Measurements from ENCODE around the gene NFIB. TPM values are rescaled to one million over a fixed set of nuclear protein-coding genes. Genes with fewer than 3 reads are reported as not detected.
A peak's percentile ranks its signal among the peaks of the same experiment; 100 is the strongest.

NFIB gene
- total RNA-seq, 1 donor from 2014 or later = 99.4 TPM

DNA sequence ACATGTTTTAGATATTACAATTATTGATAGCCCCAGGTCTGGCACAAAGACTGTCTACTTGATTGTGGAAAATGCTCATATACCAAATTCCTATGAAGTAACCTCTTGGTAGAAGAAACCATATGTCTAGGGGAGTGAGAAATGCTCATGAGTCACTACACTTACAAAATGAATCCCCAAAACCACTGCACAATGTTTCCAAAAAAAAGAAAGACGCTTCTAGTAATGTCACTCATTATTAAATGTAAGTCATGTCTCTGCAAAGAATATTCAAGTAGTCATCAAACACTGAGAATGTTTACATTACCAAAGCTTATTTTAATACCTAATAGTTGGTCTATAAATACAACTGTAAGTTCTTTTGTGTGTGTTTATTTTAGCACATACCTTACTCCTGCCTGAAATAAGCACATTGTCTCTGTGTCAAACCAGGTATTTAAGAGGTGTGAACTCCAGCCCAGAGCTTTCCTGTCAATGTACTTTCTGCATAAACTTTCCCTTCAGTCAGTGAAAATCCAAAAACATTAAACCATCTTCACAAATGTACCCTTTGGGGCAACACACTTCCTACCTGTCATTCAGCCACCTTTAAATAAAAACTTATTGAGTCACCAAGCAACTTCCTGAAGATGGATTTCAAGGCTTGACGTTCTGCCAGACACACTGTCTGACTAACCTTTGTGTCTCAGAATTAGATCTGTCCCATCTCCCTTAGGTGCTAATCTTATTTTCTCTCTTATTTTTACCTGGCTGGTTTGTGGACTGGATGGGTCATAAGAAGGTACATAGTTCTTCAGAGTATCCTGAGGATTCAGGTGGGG is 194.0 kb downstream of the NFIB start:
- no peak for DNase-seq

DNA sequence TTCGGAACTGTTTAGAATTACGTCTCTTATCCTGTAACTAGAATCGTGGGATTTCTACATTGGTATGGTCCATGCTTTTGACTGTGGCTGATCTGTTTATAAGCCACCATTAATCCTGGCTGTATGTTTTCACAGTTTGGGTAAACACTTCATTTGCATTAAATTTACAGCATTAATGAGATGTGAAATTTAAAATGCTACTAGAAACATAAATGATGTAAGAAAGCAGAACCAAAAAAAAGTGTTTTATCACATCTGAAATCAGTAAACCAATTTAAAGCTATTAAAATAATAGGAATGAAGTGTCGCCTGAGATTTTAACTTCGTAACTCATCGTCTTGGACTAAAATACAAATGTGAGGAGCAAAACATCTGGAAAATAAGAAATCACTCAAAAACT is 201.7 kb downstream of the NFIB start:
- Histone ChIP-seq H3K9me3 (no peaks in the 10 kb centered on the region), H3K4me3 (no peak overlapping the region), H3K27ac (no peak overlapping the region), H3K36me3 (peaks cover 43% of the 10 kb centered on the region), H3K4me1 (no peaks in the 10 kb centered on the region), H3K27me3 (no peaks in the 10 kb centered on the region)
- no peak for DNase-seq
- intact Hi-C loops (cut with DNase I) = no loop called here
- no peak for ATAC-seq
- TF ChIP-seq, protein P1, sequence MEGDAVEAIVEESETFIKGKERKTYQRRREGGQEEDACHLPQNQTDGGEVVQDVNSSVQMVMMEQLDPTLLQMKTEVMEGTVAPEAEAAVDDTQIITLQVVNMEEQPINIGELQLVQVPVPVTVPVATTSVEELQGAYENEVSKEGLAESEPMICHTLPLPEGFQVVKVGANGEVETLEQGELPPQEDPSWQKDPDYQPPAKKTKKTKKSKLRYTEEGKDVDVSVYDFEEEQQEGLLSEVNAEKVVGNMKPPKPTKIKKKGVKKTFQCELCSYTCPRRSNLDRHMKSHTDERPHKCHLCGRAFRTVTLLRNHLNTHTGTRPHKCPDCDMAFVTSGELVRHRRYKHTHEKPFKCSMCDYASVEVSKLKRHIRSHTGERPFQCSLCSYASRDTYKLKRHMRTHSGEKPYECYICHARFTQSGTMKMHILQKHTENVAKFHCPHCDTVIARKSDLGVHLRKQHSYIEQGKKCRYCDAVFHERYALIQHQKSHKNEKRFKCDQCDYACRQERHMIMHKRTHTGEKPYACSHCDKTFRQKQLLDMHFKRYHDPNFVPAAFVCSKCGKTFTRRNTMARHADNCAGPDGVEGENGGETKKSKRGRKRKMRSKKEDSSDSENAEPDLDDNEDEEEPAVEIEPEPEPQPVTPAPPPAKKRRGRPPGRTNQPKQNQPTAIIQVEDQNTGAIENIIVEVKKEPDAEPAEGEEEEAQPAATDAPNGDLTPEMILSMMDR (IDR thresholded peaks at IDR 0.05) = no peak

More for the DNA sequence above, 194.0 kb downstream of the NFIB start:
- H3K9me3 ChIP-seq = no peaks in the 10 kb centered on the region
- intact Hi-C loops (cut with DNase I) = no loop called here
- H3K4me1 ChIP-seq = no peaks in the 10 kb centered on the region
- TF ChIP-seq, protein P1 (IDR thresholded peaks at IDR 0.05) = no peak
- H3K27ac ChIP-seq = no peak overlapping the region
- peaks cover 37% of the 10 kb centered on the region for H3K36me3 ChIP-seq
- no peaks in the 10 kb centered on the region for H3K27me3 ChIP-seq
- no peak overlapping the region for H3K4me3 ChIP-seq
- ATAC-seq = no peak

DNA sequence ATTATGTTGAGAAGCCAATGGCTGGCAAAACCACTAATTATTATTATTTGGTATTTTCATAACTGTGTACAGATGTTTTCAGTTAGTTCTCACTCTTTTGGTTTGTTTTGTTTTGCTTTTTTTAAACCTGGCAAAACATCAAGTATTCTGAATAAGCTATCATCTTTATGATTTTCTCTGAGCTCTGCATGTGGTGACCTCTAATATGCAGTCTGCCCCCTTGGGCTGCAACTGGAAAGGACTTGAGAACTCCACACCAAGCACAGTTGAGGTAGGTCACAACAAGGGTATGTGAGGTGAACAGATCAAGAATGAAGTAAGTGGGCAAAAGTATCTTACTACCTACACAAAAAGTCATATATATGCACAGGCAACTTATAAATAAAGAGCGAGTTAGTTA is 202.2 kb downstream of the NFIB start:
- Histone ChIP-seq H3K9me3 (no peaks in the 10 kb centered on the region), H3K4me1 (no peaks in the 10 kb centered on the region), H3K27ac (no peak overlapping the region), H3K36me3 (peaks cover 38% of the 10 kb centered on the region), H3K27me3 (no peaks in the 10 kb centered on the region), H3K4me3 (no peak overlapping the region)
- TF ChIP-seq, protein P1 (IDR thresholded peaks at IDR 0.05) = no peak
- intact Hi-C loops (cut with DNase I) = no loop called here
- ATAC-seq (no peak), DNase-seq (no peak)

DNA sequence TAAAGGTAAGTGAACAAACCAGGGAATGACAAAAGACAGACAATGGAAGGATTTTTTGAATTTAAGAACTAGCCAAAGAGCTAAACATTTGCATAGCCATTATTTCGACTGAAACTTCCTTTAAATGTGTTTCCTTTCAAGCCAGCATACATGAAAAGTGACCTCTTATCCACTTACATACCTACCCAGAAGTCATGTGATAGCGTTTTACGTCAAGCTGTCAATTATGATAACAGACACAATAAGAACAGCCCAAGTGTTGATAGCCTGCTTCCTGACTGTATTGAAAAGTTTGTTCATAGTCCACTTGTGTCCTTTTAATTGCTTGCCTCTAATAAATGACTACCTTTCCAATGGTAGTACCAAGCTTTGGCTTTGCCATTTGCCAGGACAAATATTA is 206.0 kb downstream of the NFIB start:
- H3K27me3 ChIP-seq = no peaks in the 10 kb centered on the region
- peaks cover 14% of the 10 kb centered on the region for H3K36me3 ChIP-seq
- ATAC-seq (peak; percentile 31), DNase-seq (no peak)
- peak overlapping the region; percentile 0 for H3K27ac ChIP-seq
- TF ChIP-seq, protein P1 (IDR thresholded peaks at IDR 0.05) = no peak
- H3K4me1 ChIP-seq = no peaks in the 10 kb centered on the region
- intact Hi-C loops (cut with DNase I) = no loop called here
- no peak overlapping the region for H3K4me3 ChIP-seq
- no peaks in the 10 kb centered on the region for H3K9me3 ChIP-seq

DNA sequence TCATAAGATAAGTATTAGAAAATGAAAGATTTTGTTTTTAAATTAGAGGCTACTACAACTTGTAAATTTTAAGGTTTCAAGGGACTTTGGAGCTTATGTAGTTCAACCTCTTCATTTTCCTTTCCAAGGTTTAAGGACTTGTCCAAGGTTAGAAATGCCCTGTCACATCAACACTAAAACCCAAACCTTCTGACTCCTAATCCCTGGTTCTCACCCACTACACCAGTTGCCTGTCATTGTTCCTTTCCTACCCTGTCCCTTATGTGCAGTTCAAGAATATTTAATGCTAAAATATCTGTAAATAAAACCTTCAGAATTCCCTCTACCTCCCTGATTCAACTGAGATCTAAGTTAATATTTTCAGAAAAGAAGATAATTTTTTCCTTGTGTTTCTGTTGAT is 206.4 kb downstream of the NFIB start:
- no peak overlapping the region for H3K4me3 ChIP-seq
- H3K27ac ChIP-seq = peak overlapping the region; percentile 0
- no peak for ATAC-seq
- peaks cover 10% of the 10 kb centered on the region for H3K36me3 ChIP-seq
- no peak for DNase-seq
- TF ChIP-seq, protein P1 (IDR thresholded peaks at IDR 0.05) = no peak
- H3K27me3 ChIP-seq = no peaks in the 10 kb centered on the region
- no peaks in the 10 kb centered on the region for H3K9me3 ChIP-seq
- no peaks in the 10 kb centered on the region for H3K4me1 ChIP-seq
- intact Hi-C loops (cut with DNase I) = no loop called here
